HL-60 (cell line): ENCODE results near the gene ITIH4. TPM values are rescaled to one million over a fixed set of nuclear protein-coding genes. Genes with fewer than 3 reads are reported as not detected.

Experiments
- DNase-seq, 2 experiments: peaks; one replicate each; pipeline ENCODE4 v3.0.0-alpha.2; 2010 to 2020; ENCODE audit warnings: low read depth in 1 of 2, low spot score in 1 of 2
- H3K27ac ChIP-seq: fragments of 250-450 bp; sonication (Bioruptor Pico); replicated peaks from 2 replicates; pipeline ENCODE4 v1.5.1; 2020; ENCODE audit warnings: mild to moderate bottlenecking, moderate library complexity
- H3K27me3 ChIP-seq: fragments of 250-450 bp; sonication (Bioruptor Pico); 2 replicates; pipeline ENCODE4 v1.5.1; 2021; ENCODE audit warnings: mild to moderate bottlenecking, moderate library complexity; ENCODE audit not compliant: insufficient read depth, poor library complexity, severe bottlenecking
- H3K4me3 ChIP-seq: replicated peaks from 2 replicates; pipeline ENCODE4 v1.5.1; 2011; ENCODE audit warnings: mild to moderate bottlenecking, control low read depth, low read length; ENCODE audit not compliant: insufficient read depth
- CTCF ChIP-seq: IDR thresholded peaks from one replicate; pipeline ENCODE4 v1.5.1; 2011; ENCODE audit warnings: low read length, control low read depth, inconsistent platforms; ENCODE audit not compliant: insufficient read depth
- GABPA ChIP-seq: IDR thresholded peaks from 2 replicates; pipeline ENCODE4 v1.6.1; 2012; ENCODE audit warnings: low read depth
- POLR2AphosphoS5 ChIP-seq: IDR thresholded peaks from 2 replicates; pipeline ENCODE4 v1.6.1; 2012; ENCODE audit warnings: low read depth
- SPI1 ChIP-seq: IDR thresholded peaks from 2 replicates; pipeline ENCODE4 v1.6.1; 2012; ENCODE audit warnings: low read depth, mild to moderate bottlenecking, borderline replicate concordance
- microRNA-seq: library from miRNA; unstranded; fragments of <30 nt; microRNA quantifications from one replicate; pipeline ENCODE4, GENCODE V29; 2018
- TF ChIP-seq, protein P1 (sequence below): IDR thresholded peaks from 2 replicates; pipeline ENCODE4 v1.6.1; 2012; ENCODE audit warnings: low read depth; ENCODE audit not compliant: insufficient replicate concordance

Gene ITIH4

DNA sequence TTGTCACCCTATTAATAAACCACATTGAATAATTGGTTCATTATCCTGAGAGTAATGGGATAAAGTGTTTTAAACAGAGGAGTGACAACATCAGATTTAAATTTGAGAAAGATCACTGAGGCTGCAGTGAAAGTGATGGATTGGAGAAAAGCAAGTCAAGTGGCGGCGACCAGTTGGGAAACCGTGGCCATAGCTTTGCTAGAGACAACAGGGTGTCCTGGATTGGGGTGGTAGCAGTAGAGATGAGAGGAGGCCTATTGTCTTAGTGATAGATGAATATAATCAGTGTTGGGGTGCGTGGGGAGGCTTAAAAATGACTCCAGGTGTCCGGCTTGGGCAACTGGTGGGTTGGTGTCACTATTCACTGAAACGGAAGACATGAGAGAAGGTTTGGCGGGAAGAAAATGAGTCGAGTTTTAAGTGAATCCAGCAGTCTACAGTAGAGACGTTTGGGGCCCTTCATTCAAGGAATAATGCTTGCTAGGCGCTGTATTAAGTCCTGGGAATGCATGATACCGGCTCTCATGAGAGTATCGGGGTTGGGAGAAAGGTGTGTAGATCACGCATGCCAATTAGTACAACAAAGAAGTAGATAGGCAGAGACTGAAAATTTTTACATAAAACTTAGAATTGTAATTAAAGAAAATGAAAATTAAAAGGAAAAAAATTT, 60.6 kb downstream of the ITIH4 start:
- DNase-seq: no peak
- no peak for TF ChIP-seq POLR2AphosphoS5
- TF ChIP-seq CTCF: no peak
- TF ChIP-seq GABPA: no peak
- no peak for TF ChIP-seq SPI1
- TF ChIP-seq, protein P1, sequence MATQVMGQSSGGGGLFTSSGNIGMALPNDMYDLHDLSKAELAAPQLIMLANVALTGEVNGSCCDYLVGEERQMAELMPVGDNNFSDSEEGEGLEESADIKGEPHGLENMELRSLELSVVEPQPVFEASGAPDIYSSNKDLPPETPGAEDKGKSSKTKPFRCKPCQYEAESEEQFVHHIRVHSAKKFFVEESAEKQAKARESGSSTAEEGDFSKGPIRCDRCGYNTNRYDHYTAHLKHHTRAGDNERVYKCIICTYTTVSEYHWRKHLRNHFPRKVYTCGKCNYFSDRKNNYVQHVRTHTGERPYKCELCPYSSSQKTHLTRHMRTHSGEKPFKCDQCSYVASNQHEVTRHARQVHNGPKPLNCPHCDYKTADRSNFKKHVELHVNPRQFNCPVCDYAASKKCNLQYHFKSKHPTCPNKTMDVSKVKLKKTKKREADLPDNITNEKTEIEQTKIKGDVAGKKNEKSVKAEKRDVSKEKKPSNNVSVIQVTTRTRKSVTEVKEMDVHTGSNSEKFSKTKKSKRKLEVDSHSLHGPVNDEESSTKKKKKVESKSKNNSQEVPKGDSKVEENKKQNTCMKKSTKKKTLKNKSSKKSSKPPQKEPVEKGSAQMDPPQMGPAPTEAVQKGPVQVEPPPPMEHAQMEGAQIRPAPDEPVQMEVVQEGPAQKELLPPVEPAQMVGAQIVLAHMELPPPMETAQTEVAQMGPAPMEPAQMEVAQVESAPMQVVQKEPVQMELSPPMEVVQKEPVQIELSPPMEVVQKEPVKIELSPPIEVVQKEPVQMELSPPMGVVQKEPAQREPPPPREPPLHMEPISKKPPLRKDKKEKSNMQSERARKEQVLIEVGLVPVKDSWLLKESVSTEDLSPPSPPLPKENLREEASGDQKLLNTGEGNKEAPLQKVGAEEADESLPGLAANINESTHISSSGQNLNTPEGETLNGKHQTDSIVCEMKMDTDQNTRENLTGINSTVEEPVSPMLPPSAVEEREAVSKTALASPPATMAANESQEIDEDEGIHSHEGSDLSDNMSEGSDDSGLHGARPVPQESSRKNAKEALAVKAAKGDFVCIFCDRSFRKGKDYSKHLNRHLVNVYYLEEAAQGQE: no peak
- Histone ChIP-seq H3K27ac (peak overlapping the region; percentile 89), H3K27me3 (no peaks in the 10 kb centered on the region), H3K4me3 (peak overlapping the region; percentile 99)

DNA sequence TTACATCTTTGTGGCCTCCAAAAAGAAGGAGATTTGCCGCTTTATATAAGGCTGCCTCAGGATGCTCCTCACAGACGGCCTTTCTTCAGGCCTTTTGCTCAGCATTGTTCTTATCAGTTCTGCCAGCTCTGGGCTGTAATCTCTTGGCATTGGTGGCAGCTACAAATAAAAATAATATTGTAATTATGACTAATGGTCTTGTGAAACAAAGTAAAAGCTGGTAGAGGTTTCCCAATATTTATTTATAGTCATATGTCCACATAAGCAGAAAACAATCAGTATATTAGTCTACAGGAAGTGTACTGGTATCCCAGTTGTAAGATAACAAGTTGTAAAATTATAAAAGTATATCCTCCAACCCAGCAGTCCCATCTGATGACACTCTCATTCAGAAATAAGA, 67.0 kb downstream of the ITIH4 start:
- Histone ChIP-seq H3K4me3 (no peak overlapping the region), H3K27me3 (no peaks in the 10 kb centered on the region), H3K27ac (no peak overlapping the region)
- TF ChIP-seq SPI1 (no peak), GABPA (no peak), CTCF (no peak), POLR2AphosphoS5 (no peak)
- TF ChIP-seq, protein P1: no peak
- no peak for DNase-seq

Small RNAs within 50 kb of the gene (microRNA-seq; reads per million reads assigned to microRNA genes)
- gene MIR8064: not detected
